CD4-positive, CD25-positive, alpha-beta regulatory T cell (primary cell): ENCODE results near the gene TRIL. TPM values are rescaled to one million over a fixed set of nuclear protein-coding genes. Genes with fewer than 3 reads are reported as not detected.

Experiments used
- ATAC-seq, 2 donors: fragments of 150-1000 bp; cut with Tn5 transposase; one replicate each; pipeline ENCODE4 v1.10.0; 2021; ENCODE audit warnings: low read depth in 2 of 2, moderate number of reproducible peaks in 2 of 2, moderate library complexity in 1 of 2
- DNase-seq, 3 donors: peaks; one replicate each; pipeline versions ENCODE4 v3.0.0 to v3.0.0-alpha.2; 2012 to 2022; ENCODE audit warnings: mixed read lengths in 1 of 3
- H3K27ac ChIP-seq: one replicate; pipeline ENCODE4 v1.7.0; 2013; ENCODE audit warnings: mild to moderate bottlenecking, low read length; ENCODE audit not compliant: insufficient read depth, poor library complexity, severe bottlenecking
- H3K27me3 ChIP-seq: one replicate; pipeline ENCODE4 v1.7.0; 2013; ENCODE audit warnings: low read length; ENCODE audit not compliant: control insufficient read depth, insufficient read depth
- H3K36me3 ChIP-seq: one replicate; pipeline ENCODE4 v1.7.0; 2013; ENCODE audit warnings: mild to moderate bottlenecking, low read length, moderate library complexity; ENCODE audit not compliant: control insufficient read depth, insufficient read depth
- H3K4me1 ChIP-seq: 2 replicates; pipeline ENCODE4 v1.7.0; 2013; ENCODE audit warnings: mild to moderate bottlenecking, low read length; ENCODE audit not compliant: insufficient read depth, control insufficient read depth, poor library complexity, severe bottlenecking
- H3K4me3 ChIP-seq: one replicate; pipeline ENCODE4 v1.7.0; 2013; ENCODE audit warnings: low read depth, mild to moderate bottlenecking, low read length, moderate library complexity
- H3K9me3 ChIP-seq, 2 experiments: 1 replicate in 1 of 2; 2 replicates in 1 of 2; pipeline ENCODE4 v1.7.0; 2013; ENCODE audit warnings: low read length in 2 of 2, mild to moderate bottlenecking in 1 of 2, moderate library complexity in 1 of 2; ENCODE audit not compliant: control insufficient read depth in 2 of 2
- H3K27ac Mint-ChIP-seq, 3 donors: one replicate each; pipeline ENCODE4 v1.8.0; 2020 to 2022; ENCODE audit warnings: mild to moderate bottlenecking in 3 of 3, mixed read lengths in 3 of 3, moderate library complexity in 2 of 3
- H3K27me3 Mint-ChIP-seq: one replicate; pipeline ENCODE4 v1.8.0; 2022; ENCODE audit warnings: mild to moderate bottlenecking, mixed read lengths
- H3K36me3 Mint-ChIP-seq: one replicate; pipeline ENCODE4 v1.8.0; 2020; ENCODE audit warnings: mixed read lengths
- H3K4me1 Mint-ChIP-seq, 4 donors: one replicate each; pipeline ENCODE4 v1.8.0; 2020 to 2022; ENCODE audit warnings: mixed read lengths in 4 of 4, mild to moderate bottlenecking in 1 of 4
- H3K4me3 Mint-ChIP-seq, 4 donors: one replicate each; pipeline ENCODE4 v1.8.0; 2020 to 2022; ENCODE audit warnings: mild to moderate bottlenecking in 4 of 4, mixed read lengths in 4 of 4, moderate library complexity in 3 of 4
- H3K9me3 Mint-ChIP-seq, 7 donors: one replicate each; pipeline ENCODE4 v1.8.0; 2020 to 2022; ENCODE audit warnings: mixed read lengths in 7 of 7, mild to moderate bottlenecking in 3 of 7, moderate library complexity in 2 of 7
- polyA plus RNA-seq, 4 donors: library from polyadenylated mRNA; unstranded; fragments of 300-500 nt; fragmentation: Illumina TruSeq; gene quantifications; one replicate each; pipeline ENCODE4 v1.2.3, GENCODE V29; 2021
- total RNA-seq: library from RNA; stranded (reverse); gene quantifications from one replicate; pipeline ENCODE4 v1.2.3, GENCODE V29; 2022

Gene TRIL
- total and polyA plus RNA-seq, 5 donors from 2014 or later, result not detected

DNA sequence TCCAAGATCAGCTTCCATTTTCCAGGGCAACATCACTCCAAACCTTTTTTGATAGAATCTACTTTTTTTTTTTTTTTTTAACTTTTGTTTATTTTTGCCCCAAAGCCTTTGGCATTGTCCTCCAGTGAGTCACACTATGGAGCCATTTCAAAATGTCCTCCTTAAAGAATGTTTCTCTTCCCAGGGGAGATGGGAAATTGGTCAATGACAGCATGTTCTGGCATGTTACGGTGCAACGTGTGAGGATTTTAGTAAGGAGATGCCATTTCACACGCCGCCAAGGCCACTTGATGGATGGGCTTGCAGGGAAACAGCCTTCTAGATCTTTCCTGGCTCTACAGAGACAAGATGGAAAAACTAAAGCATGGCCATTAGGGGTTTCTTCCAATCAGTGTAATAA, 30.7 kb upstream of the TRIL start:
- no peaks in the 10 kb centered on the region for H3K9me3 ChIP-seq
- H3K27me3 Mint-ChIP-seq, result no peaks in the 10 kb centered on the region

DNA sequence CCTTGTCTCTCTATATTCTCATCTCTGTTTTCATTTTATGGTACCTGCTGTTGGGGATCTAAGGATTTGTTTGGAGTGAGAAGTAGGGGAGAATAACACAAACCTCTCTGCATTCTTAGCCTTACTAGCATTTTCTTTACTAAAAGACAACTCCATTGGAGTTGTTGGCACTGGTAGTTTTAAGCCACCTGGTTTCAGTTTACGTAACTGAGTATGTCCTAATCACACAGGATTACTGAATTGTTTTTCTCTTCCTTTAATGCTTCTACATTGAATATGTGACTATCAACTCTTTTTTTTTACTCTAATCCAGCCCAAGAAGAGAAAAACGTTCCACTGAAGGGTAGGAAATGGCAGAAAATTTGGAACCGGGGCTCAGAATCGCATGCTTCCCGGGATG, 30.0 kb upstream of the TRIL start:
- DNase-seq, result no peak
- H3K27me3 Mint-ChIP-seq, result no peaks in the 10 kb centered on the region
- no peaks in the 10 kb centered on the region for H3K4me1 ChIP-seq
- H3K4me3 Mint-ChIP-seq, result no peak overlapping the region
- H3K27ac Mint-ChIP-seq, result peak overlapping the region in 1 of 3 donors; percentile 33
- ATAC-seq, result no peak
- H3K9me3 Mint-ChIP-seq, result peaks cover 0 to 4% (median 0%) of the 10 kb centered on the region in 7 donors
- H3K4me1 Mint-ChIP-seq, result no peaks in the 10 kb centered on the region
- H3K36me3 Mint-ChIP-seq, result no peaks in the 10 kb centered on the region
- no peaks in the 10 kb centered on the region for H3K9me3 ChIP-seq
- H3K36me3 ChIP-seq, result no peaks in the 10 kb centered on the region
- H3K27me3 ChIP-seq, result no peaks in the 10 kb centered on the region
- no peak overlapping the region for H3K4me3 ChIP-seq
- H3K27ac ChIP-seq, result no peak overlapping the region

More for the DNA sequence above, 30.7 kb upstream of the TRIL start:
- Mint-ChIP-seq H3K4me3 (no peak overlapping the region), H3K9me3 (peaks cover 0 to 4% (median 0%) of the 10 kb centered on the region in 7 donors), H3K27ac (no peak overlapping the region), H3K4me1 (no peaks in the 10 kb centered on the region), H3K36me3 (no peaks in the 10 kb centered on the region)
- Histone ChIP-seq H3K4me3 (no peak overlapping the region), H3K27me3 (no peaks in the 10 kb centered on the region), H3K4me1 (no peaks in the 10 kb centered on the region), H3K27ac (no peak overlapping the region), H3K36me3 (no peaks in the 10 kb centered on the region)
- ATAC-seq (no peak), DNase-seq (no peak)

DNA sequence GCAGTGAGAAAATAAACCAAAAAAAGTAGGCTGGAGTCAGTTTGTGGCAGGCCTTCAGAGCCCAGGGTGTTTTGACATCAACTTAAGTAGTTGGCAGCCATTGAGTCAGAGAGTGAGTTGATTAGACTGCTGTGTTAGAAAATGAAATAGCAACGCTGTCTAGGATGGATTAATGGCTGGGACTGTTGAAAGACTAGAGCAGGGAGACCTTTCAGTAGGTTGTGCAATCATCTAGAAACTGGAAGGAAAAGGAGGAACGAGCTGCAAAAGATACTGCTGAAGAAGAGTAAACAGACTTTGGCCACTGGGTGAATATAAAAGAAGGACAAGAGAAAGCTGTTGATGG, 28.6 kb upstream of the TRIL start:
- H3K27me3 Mint-ChIP-seq, result no peaks in the 10 kb centered on the region
- no peaks in the 10 kb centered on the region for H3K27me3 ChIP-seq
- no peak for ATAC-seq
- H3K4me3 Mint-ChIP-seq, result no peak overlapping the region
- no peaks in the 10 kb centered on the region for H3K36me3 ChIP-seq
- no peak overlapping the region for H3K27ac Mint-ChIP-seq
- H3K9me3 ChIP-seq, result no peaks in the 10 kb centered on the region
- peaks cover 0 to 4% (median 0%) of the 10 kb centered on the region in 7 donors for H3K9me3 Mint-ChIP-seq
- no peak for DNase-seq
- H3K4me1 ChIP-seq, result no peaks in the 10 kb centered on the region
- no peaks in the 10 kb centered on the region for H3K36me3 Mint-ChIP-seq
- H3K4me1 Mint-ChIP-seq, result no peaks in the 10 kb centered on the region
- H3K27ac ChIP-seq, result no peak overlapping the region
- H3K4me3 ChIP-seq, result no peak overlapping the region

DNA sequence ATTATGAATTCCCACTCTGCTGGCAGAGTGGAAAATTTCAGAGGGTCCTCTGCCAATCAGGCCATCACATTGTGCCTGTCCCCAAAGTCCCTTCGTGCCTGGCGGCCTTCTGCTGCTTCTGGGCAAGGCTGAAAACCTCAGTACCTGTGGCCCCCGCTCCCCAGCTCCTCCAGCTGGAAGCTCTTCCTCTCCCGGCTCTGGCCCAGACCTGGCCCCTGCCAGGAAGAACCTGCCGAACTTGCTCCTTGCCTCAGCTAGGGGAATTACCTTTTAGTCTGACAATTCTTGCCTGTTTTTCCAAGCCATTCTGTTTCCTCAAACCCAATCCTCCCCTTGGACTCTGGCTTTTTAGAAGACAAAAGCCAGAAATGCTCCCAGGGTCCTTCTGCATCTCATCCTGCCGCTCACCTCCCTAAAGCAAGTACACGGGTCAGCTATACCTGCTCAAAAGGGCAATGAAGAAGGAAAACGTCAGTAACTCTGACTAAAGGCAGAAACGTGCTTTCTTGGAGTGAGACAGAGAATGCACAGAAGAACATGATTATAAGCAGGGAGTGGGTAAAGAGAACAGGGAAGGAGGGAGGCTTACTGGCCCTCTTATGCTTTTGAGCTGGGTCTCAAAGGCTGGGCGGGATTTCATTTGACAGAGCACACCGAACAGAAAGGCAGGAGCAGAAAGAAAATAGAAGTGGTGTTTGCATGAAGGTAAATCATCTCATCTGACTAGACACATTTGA, 28.1 kb upstream of the TRIL start:
- Histone ChIP-seq H3K9me3 (no peaks in the 10 kb centered on the region), H3K36me3 (no peaks in the 10 kb centered on the region), H3K4me3 (no peak overlapping the region), H3K4me1 (no peaks in the 10 kb centered on the region), H3K27me3 (no peaks in the 10 kb centered on the region), H3K27ac (no peak overlapping the region)
- Mint-ChIP-seq H3K4me1 (no peaks in the 10 kb centered on the region), H3K9me3 (peaks cover 0 to 4% (median 0%) of the 10 kb centered on the region in 7 donors), H3K27me3 (no peaks in the 10 kb centered on the region), H3K36me3 (no peaks in the 10 kb centered on the region), H3K27ac (peak overlapping the region in 1 of 3 donors; percentile 27), H3K4me3 (no peak overlapping the region)
- DNase-seq, result no peak
- ATAC-seq, result no peak

DNA sequence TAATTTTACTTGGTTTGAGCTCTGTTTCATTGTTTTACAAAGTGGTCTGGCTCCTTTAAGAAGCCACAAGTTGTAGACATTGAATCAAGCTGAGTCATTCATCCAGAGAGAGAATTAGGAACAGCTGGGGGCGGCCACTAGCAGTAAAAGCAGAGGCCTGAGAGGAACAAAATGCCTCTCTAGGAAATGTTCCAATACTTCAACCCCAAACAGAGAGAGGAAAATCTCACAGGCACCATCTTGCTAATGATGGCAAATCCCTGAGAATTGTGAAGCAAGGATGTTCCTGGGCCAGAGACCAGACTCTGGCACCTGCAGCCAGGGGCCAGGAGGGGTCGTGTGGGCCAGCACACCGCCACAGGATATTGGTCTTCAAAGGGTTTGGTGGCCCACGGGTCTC, 26.5 kb upstream of the TRIL start:
- Histone ChIP-seq H3K9me3 (no peaks in the 10 kb centered on the region), H3K27me3 (no peaks in the 10 kb centered on the region), H3K4me1 (no peaks in the 10 kb centered on the region), H3K27ac (no peak overlapping the region), H3K36me3 (no peaks in the 10 kb centered on the region), H3K4me3 (no peak overlapping the region)
- ATAC-seq (no peak), DNase-seq (no peak)
- H3K27ac Mint-ChIP-seq, result no peak overlapping the region
- no peaks in the 10 kb centered on the region for H3K36me3 Mint-ChIP-seq
- H3K4me3 Mint-ChIP-seq, result no peak overlapping the region
- H3K27me3 Mint-ChIP-seq, result no peaks in the 10 kb centered on the region
- H3K9me3 Mint-ChIP-seq, result peaks cover 0 to 4% (median 0%) of the 10 kb centered on the region in 7 donors
- no peaks in the 10 kb centered on the region for H3K4me1 Mint-ChIP-seq

DNA sequence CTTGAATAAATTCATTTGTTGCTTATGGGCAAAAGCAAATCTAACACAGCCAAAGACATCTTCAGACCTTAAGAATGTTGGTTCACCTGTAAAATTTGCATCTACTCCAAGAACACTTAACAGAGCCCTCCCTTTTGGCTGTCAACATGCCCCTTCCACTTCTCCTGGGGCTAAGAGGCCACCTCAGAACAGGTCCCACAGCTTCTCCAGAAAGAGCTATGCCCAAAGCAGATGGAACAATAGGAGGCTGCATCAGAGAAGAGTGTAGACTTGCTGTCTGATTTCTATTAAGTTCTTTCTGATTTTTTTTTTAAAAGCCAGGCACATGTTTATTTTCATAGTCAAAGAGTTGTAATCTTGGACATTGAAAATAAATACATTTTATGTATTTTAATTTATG, 26.1 kb upstream of the TRIL start:
- no peaks in the 10 kb centered on the region for H3K27me3 ChIP-seq
- Mint-ChIP-seq H3K27me3 (no peaks in the 10 kb centered on the region), H3K9me3 (peaks cover 0 to 4% (median 0%) of the 10 kb centered on the region in 7 donors), H3K36me3 (no peaks in the 10 kb centered on the region), H3K27ac (no peak overlapping the region), H3K4me1 (no peaks in the 10 kb centered on the region), H3K4me3 (no peak overlapping the region)
- no peaks in the 10 kb centered on the region for H3K36me3 ChIP-seq
- DNase-seq (no peak), ATAC-seq (no peak)
- H3K27ac ChIP-seq, result no peak overlapping the region
- H3K4me3 ChIP-seq, result no peak overlapping the region
- H3K9me3 ChIP-seq, result no peaks in the 10 kb centered on the region
- H3K4me1 ChIP-seq, result no peaks in the 10 kb centered on the region

DNA sequence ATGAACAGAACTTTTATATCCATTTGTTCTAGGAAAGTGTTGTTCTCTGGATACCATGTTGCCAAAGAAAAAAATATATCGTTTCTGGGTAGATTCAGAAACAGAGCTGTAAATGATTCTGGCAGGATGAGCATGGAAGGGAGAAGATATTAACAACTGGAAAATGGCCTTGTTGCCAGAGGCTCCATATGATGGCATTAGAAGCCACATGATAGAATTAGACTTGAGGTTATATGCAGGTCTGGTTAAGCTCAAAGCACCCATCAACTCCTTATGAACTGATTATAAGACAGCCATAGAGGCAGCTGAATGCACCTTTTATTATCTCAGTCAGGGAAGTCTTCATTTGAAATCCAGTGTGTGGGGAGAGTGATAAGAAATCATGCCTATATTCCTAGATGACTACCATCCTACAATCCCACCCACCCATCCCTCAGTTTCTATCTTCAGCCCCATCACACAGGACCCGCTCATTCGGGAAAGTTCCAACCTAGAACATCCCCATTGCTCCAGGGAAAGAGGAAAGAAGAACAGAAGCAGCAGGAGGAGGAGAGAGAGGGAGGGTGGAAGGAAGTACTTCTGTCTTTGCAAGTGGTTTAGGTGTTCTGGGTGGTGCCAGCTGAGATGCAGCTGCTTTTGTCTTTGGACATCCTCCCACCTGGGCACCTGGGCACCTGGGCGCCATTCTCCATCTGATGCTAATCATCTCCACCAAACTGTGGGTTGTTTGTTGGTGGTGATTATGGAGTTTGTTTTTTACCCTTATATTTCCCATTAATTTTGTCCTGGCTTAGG, 25.5 kb upstream of the TRIL start:
- H3K4me3 Mint-ChIP-seq, result no peak overlapping the region
- H3K27ac Mint-ChIP-seq, result no peak overlapping the region
- Histone ChIP-seq H3K9me3 (no peaks in the 10 kb centered on the region), H3K36me3 (no peaks in the 10 kb centered on the region), H3K4me3 (no peak overlapping the region), H3K27me3 (no peaks in the 10 kb centered on the region), H3K27ac (no peak overlapping the region), H3K4me1 (no peaks in the 10 kb centered on the region)
- no peaks in the 10 kb centered on the region for H3K27me3 Mint-ChIP-seq
- ATAC-seq (no peak), DNase-seq (no peak)
- H3K9me3 Mint-ChIP-seq, result peaks cover 0 to 4% (median 0%) of the 10 kb centered on the region in 7 donors
- H3K4me1 Mint-ChIP-seq, result no peaks in the 10 kb centered on the region
- no peaks in the 10 kb centered on the region for H3K36me3 Mint-ChIP-seq

DNA sequence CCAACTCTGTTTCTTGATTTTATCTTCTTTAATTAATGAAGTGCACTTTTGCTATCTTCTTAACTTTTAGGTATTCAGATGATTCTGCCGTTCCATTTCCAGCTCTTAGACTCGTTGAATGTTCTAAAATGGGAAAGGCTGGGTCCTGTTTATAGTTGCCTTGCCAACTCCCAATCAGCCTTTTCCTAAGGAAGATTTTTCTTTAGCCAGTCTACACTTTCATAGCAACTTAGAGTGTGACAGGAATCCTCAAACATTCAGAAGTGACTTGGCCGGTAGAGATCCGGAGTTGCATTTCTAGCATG, 23.0 kb upstream of the TRIL start:
- no peaks in the 10 kb centered on the region for H3K9me3 ChIP-seq
- no peaks in the 10 kb centered on the region for H3K4me1 ChIP-seq
- H3K27ac ChIP-seq, result no peak overlapping the region
- Mint-ChIP-seq H3K9me3 (no peaks in the 10 kb centered on the region), H3K4me1 (no peaks in the 10 kb centered on the region), H3K4me3 (no peak overlapping the region), H3K36me3 (no peaks in the 10 kb centered on the region), H3K27me3 (no peaks in the 10 kb centered on the region), H3K27ac (peak overlapping the region in 1 of 3 donors; percentile 48)
- no peak overlapping the region for H3K4me3 ChIP-seq
- no peak for DNase-seq
- no peaks in the 10 kb centered on the region for H3K36me3 ChIP-seq
- no peak for ATAC-seq
- no peaks in the 10 kb centered on the region for H3K27me3 ChIP-seq
